GM10266 (cell line): Measurements from ENCODE around the gene SYCP2L.

Experiments
- DNase-seq: peaks from one replicate; pipeline ENCODE4 v3.0.0; 2012; ENCODE audit errors: extremely low spot score
- TF ChIP-seq, protein P1 (sequence below): IDR thresholded peaks from 2 replicates; pipeline ENCODE4 v1.5.1; 2012; ENCODE audit warnings: mild to moderate bottlenecking, low read depth; ENCODE audit not compliant: control insufficient read depth, insufficient read depth; ENCODE audit errors: missing control alignments

SYCP2L gene

DNA sequence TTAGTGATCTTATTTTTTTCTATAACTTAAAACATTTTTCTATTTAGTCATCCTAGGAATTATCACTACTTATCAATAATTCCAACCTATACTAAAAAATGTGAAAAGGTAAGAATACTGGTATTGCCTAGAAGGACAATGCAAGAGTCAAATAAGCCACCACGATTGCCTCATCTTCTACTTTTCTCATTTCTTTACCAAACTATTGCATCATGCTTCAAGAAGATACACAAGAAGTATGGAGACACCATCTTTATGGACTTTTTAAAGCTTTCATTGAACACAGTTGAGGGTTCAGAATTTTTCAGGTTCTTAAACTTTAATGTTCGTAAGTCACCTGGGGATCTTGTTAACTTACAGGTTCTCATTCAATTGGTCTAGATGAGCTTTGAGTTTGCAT is 131.4 kb downstream of the SYCP2L start:
- TF ChIP-seq, protein P1, sequence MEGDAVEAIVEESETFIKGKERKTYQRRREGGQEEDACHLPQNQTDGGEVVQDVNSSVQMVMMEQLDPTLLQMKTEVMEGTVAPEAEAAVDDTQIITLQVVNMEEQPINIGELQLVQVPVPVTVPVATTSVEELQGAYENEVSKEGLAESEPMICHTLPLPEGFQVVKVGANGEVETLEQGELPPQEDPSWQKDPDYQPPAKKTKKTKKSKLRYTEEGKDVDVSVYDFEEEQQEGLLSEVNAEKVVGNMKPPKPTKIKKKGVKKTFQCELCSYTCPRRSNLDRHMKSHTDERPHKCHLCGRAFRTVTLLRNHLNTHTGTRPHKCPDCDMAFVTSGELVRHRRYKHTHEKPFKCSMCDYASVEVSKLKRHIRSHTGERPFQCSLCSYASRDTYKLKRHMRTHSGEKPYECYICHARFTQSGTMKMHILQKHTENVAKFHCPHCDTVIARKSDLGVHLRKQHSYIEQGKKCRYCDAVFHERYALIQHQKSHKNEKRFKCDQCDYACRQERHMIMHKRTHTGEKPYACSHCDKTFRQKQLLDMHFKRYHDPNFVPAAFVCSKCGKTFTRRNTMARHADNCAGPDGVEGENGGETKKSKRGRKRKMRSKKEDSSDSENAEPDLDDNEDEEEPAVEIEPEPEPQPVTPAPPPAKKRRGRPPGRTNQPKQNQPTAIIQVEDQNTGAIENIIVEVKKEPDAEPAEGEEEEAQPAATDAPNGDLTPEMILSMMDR = no peak
- DNase-seq = no peak

DNA sequence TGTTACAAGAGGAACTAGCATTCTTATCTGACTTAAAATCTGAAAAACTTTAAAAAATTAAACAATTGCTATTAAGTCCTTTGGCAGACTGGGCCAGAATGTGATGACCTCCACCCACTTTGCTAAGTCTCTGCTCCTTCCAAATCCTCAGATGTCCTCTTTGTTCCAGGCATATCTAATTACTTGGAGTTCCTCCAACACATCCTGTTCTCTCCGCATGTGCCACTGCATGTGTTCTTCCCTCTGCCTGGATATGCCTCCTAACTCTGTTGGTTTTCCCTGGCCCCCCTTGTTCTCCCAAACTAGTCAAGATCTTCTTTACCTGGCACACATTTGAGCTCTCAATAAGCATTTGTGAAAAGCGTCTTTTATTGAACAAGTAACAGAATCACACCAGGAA is 134.2 kb downstream of the SYCP2L start:
- TF ChIP-seq, protein P1 = no peak
- no peak for DNase-seq

DNA sequence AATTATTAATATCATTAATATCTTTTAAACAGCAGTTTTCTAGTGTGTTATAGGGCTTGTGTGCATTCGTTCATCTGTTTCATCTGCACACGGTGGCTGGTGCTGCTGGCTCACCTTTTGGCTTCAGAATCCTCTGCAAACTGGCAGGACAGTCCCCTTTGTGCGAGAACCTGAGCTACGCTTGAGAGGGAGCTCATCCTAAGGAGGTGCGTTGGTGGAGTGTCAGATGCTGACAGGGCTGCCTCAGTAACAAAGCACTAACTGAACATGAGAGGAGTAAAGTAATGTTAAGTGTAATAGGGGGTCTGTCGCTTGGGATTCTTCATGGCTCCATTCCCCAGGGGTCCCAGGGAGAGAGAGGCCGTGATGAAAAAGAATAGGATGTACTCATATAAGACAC is 134.9 kb downstream of the SYCP2L start:
- TF ChIP-seq, protein P1 = no peak
- no peak for DNase-seq

DNA sequence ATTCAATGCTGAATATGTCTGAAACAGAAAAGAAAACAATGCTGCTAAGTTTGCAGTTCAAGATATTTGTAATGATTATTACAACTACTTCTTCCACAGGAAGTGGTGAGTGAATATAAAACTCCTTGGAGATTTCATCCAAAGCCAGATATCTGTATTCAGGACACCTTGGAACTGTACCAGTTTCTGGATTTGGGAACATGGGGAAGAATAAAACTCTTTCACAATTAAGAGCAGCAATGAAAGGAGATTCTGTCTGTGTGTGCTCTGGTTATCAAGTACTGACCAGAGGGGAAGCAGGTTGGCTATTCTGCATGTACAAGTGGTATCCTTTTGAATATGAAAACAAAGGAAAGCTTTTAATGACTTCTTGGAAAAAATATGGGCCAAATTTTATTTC is 136.2 kb downstream of the SYCP2L start:
- no peak for DNase-seq
- TF ChIP-seq, protein P1 = no peak
